H1 (cell line): ENCODE measurements around the gene F8.

Source experiments
- CTCF ChIP-seq, 3 experiments: IDR thresholded peaks; 1 replicate in 2 of 3; 2 replicates in 1 of 3; pipeline versions ENCODE4 v1.5.1 to v1.6.1; 2011; ENCODE audit warnings: low read length in 3 of 3, mild to moderate bottlenecking in 3 of 3, inconsistent platforms in 2 of 3, low read depth in 1 of 3, moderate library complexity in 1 of 3; ENCODE audit not compliant: insufficient read depth in 1 of 3; ENCODE audit errors: control extremely low read depth in 1 of 3
- EZH2 ChIP-seq: fragments of 200-600 bp; sonication (generic); IDR thresholded peaks from 2 replicates; pipeline ENCODE4 v1.7.1; 2012; ENCODE audit warnings: low read depth, mild to moderate bottlenecking, moderate library complexity, low read length, inconsistent platforms; ENCODE audit not compliant: severe bottlenecking
- MAX ChIP-seq: IDR thresholded peaks from 2 replicates; pipeline ENCODE4 v1.6.1; 2012; ENCODE audit warnings: inconsistent platforms
- RBBP5 ChIP-seq: IDR thresholded peaks from 2 replicates; pipeline ENCODE4 v1.7.1; 2012; ENCODE audit warnings: low read depth, mild to moderate bottlenecking, inconsistent platforms, low read length, moderate library complexity, borderline replicate concordance
- TAF1 ChIP-seq: IDR thresholded peaks from 2 replicates; pipeline ENCODE4 v1.6.1; 2011; ENCODE audit warnings: mild to moderate bottlenecking, low read depth, low read length
- TEAD4 ChIP-seq: IDR thresholded peaks from 2 replicates; pipeline ENCODE4 v1.6.1; 2012; ENCODE audit warnings: low read depth, low read length, inconsistent platforms, mixed read lengths

- TF ChIP-seq TAF1 (no peak), CTCF (IDR thresholded peaks at IDR 0.05; ENCODE audit: control extremely low read depth in 1 of 3, insufficient read depth in 1 of 3, low read depth in 1 of 3, low read length in 3 of 3) (no peak), EZH2 (no peak), MAX (no peak), RBBP5 (no peak), TEAD4 (no peak)
These were observed 5.6 kb upstream of the F8 start for GRCh38 chrX:155028129-155028528.
